RWPE2 (cell line): Measurements from ENCODE around the gene RARS2.

ENCODE experiments used
- ATAC-seq: fragments of 200-7000 bp; cut with Tn5 transposase; 3 replicates; pipeline ENCODE4 v1.9.1; 2021; ENCODE audit warnings: low read depth
- DNase-seq: peaks from one replicate; pipeline ENCODE4 v3.0.0-alpha.2; 2020; ENCODE audit warnings: low spot score
- H3K27ac ChIP-seq: fragments of 450-650 bp; 2 replicates; pipeline ENCODE4 v1.5.1; 2017; ENCODE audit warnings: mild to moderate bottlenecking; ENCODE audit not compliant: poor library complexity, severe bottlenecking
- H3K27me3 ChIP-seq: fragments of 250-450 bp; sonication (Bioruptor Pico); 2 replicates; pipeline ENCODE4 v1.5.1; 2021; ENCODE audit warnings: mild to moderate bottlenecking, moderate library complexity; ENCODE audit not compliant: insufficient read depth, poor library complexity, severe bottlenecking
- H3K36me3 ChIP-seq: fragments of 250-450 bp; sonication (Bioruptor Pico); 2 replicates; pipeline ENCODE4 v1.5.1; 2020; ENCODE audit warnings: low read depth, mild to moderate bottlenecking, moderate library complexity
- H3K4me1 ChIP-seq: fragments of 250-450 bp; sonication (Bioruptor Pico); 2 replicates; pipeline ENCODE4 v1.5.1; 2021; ENCODE audit warnings: mild to moderate bottlenecking, moderate library complexity; ENCODE audit not compliant: insufficient read depth, poor library complexity, severe bottlenecking
- H3K4me3 ChIP-seq: fragments of 250-450 bp; sonication (Bioruptor Pico); 2 replicates; pipeline ENCODE4 v1.5.1; 2021; ENCODE audit warnings: mild to moderate bottlenecking, moderate library complexity; ENCODE audit not compliant: severe bottlenecking
- H3K9me3 ChIP-seq: fragments of 250-450 bp; sonication (Bioruptor Pico); 2 replicates; pipeline ENCODE4 v1.5.1; 2021; ENCODE audit warnings: mild to moderate bottlenecking, moderate library complexity; ENCODE audit not compliant: severe bottlenecking
- CTCF ChIP-seq: fragments of 450-650 bp; IDR thresholded peaks from one replicate; pipeline ENCODE4 v1.5.1; 2017; ENCODE audit warnings: mild to moderate bottlenecking, moderate library complexity; ENCODE audit not compliant: poor library complexity, severe bottlenecking

RARS2 gene, protein sequence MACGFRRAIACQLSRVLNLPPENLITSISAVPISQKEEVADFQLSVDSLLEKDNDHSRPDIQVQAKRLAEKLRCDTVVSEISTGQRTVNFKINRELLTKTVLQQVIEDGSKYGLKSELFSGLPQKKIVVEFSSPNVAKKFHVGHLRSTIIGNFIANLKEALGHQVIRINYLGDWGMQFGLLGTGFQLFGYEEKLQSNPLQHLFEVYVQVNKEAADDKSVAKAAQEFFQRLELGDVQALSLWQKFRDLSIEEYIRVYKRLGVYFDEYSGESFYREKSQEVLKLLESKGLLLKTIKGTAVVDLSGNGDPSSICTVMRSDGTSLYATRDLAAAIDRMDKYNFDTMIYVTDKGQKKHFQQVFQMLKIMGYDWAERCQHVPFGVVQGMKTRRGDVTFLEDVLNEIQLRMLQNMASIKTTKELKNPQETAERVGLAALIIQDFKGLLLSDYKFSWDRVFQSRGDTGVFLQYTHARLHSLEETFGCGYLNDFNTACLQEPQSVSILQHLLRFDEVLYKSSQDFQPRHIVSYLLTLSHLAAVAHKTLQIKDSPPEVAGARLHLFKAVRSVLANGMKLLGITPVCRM

DNA sequence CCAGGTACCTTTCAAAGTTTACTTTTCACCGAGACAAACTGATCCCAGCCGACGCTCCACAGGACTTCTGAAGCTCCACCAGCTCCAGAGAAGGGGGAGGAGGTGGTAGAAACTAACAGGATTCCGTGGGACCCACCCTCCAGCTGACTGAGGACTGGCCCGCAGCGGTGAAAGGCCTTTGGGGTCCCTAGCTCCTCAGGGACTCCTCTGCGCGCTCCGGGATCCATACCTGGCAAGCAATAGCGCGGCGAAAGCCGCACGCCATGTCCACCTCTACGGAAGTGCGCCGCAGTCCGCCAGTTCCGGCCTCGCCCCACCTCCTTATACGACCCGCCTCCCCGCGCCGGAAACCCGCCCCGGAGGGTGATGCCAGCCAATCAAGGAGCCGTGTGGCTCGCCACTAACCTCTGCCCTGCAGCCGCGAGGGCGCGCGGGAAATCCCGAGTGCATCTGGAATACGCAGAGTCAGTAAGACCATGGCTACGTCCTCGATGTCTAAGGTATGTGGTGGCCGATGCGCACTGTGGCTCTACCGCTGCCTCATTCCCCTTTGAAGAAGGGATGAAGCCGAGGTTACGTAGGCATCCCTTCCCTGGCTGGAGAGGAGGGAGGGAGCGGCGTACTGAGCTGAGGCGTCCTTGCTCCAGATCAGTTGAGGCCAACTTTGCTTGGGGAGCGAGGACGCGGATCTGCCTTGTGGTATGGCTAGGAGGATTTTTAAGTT lies at the start of gene RARS2, which contains the start of gene ORC3:
RARS2 (minus strand) TSS at position 295 of the 724 bp plus-strand sequence; CDS start at position 265, 30 bp downstream.
ORC3 (plus strand) TSS at position 443 of the 724 bp plus-strand sequence; CDS start at position 477, 34 bp downstream.
- Histone ChIP-seq H3K9me3 (no peaks in the 10 kb centered on the region), H3K27me3 (no peaks in the 10 kb centered on the region), H3K4me3 (peak within 1 kb of the TSS; percentile 58), H3K27ac (peak within 1 kb of the TSS; percentile 40), H3K4me1 (peaks cover 6% of the 10 kb centered on the region), H3K36me3 (peaks cover 30% of the 10 kb centered on the region)
- no peak for TF ChIP-seq CTCF
- ATAC-seq = peak; percentile 99
- DNase-seq = peak; percentile 96

- ATAC-seq (no peak), DNase-seq (no peak)
- no peak overlapping the region for H3K27ac ChIP-seq
- H3K9me3 ChIP-seq = no peaks in the 10 kb centered on the region
- peaks cover 41% of the 10 kb centered on the region for H3K36me3 ChIP-seq
- no peaks in the 10 kb centered on the region for H3K4me1 ChIP-seq
- no peaks in the 10 kb centered on the region for H3K27me3 ChIP-seq
- no peak for TF ChIP-seq CTCF
- no peak overlapping the region for H3K4me3 ChIP-seq
Observed at GRCh38 chr6:87639373-87639772, 49.6 kb upstream of the RARS2 start.

- no peak for TF ChIP-seq CTCF
- Histone ChIP-seq H3K36me3 (peaks cover 50% of the 10 kb centered on the region), H3K4me3 (no peak overlapping the region), H3K27me3 (no peaks in the 10 kb centered on the region), H3K27ac (no peak overlapping the region), H3K4me1 (no peaks in the 10 kb centered on the region), H3K9me3 (no peaks in the 10 kb centered on the region)
- ATAC-seq (no peak), DNase-seq (no peak)
Observed at GRCh38 chr6:87637106-87637505, 47.3 kb upstream of the RARS2 start.

GRCh38 chr6:87636315-87636714 lies 46.5 kb upstream of the RARS2 start:
- no peaks in the 10 kb centered on the region for H3K4me1 ChIP-seq
- TF ChIP-seq CTCF = no peak
- no peak overlapping the region for H3K27ac ChIP-seq
- ATAC-seq = no peak
- no peak for DNase-seq
- no peaks in the 10 kb centered on the region for H3K27me3 ChIP-seq
- peaks cover 50% of the 10 kb centered on the region for H3K36me3 ChIP-seq
- no peak overlapping the region for H3K4me3 ChIP-seq
- H3K9me3 ChIP-seq = no peaks in the 10 kb centered on the region
